ENCODE data around the gene UVRAG.

UVRAG gene

DNA sequence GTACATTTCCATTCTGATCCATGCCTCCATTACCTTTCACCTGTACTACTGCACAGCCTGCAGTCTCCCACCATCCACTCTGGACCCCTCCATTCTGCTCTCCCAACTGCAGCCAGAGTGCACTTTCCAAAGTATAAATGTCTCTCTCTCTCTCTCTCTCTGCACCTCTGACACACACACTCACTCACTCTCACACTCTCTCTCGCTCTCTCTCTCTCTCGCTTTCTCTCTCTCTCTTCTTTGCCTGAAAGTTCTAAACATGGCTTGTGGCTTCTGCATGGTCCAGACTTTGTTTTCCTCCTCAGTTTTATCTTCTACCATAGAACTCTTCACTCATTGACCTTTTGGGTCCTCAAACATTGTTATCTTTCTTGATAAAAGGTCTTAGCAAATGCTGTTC, 314.7 kb downstream of the UVRAG start:
- Histone ChIP-seq H3K4ac (ENCODE audit: low read depth in 1 of 2, low read length in 2 of 2) (no peak overlapping the region), H3K14ac (ENCODE audit: low read length in 2 of 2) (no peak overlapping the region), H2AK5ac (ENCODE audit: low read length, severe bottlenecking) (no peak overlapping the region), H3K4me2 (ENCODE audit: low read length, poor library complexity, severe bottlenecking) (no peak overlapping the region), H2BK15ac (ENCODE audit: low read depth, poor library complexity, severe bottlenecking) (no peak overlapping the region), H3K23ac (ENCODE audit: low read length in 2 of 2) (no peak overlapping the region), H3K4me3 (ENCODE audit: insufficient read depth in 1 of 2, low read depth in 1 of 2, low read length in 2 of 2) (no peak overlapping the region), H4K8ac (ENCODE audit: low read length) (no peak overlapping the region), H3K4me1 (ENCODE audit: control insufficient read depth, insufficient read depth, low read depth, low read length) (peaks cover 1% of the 10 kb centered on the region), H3K9ac (ENCODE audit: low read length) (no peak overlapping the region), H3K79me1 (replicated peaks; ENCODE audit: low read length, poor library complexity, severe bottlenecking) (no peaks in the 10 kb centered on the region), H2BK12ac (ENCODE audit: low read length in 2 of 2) (no peak overlapping the region), H2BK120ac (ENCODE audit: low read depth, low read length) (no peak overlapping the region), H3K27ac (ENCODE audit: low read length, poor library complexity, severe bottlenecking) (no peak overlapping the region), H3K36me3 (ENCODE audit: control insufficient read depth in 1 of 2, insufficient read depth in 2 of 2, low read depth in 1 of 2, low read length in 2 of 2) (peaks cover 0 to 6% of the 10 kb centered on the region in 2 experiments), H3K9me3 (ENCODE audit: control insufficient read depth, low read length) (no peaks in the 10 kb centered on the region), H2BK5ac (ENCODE audit: low read depth, low read length, poor library complexity, severe bottlenecking) (no peak overlapping the region), H4K91ac (ENCODE audit: low read length) (no peak overlapping the region), H3K27me3 (ENCODE audit: control insufficient read depth in 1 of 2, insufficient read depth in 1 of 2, low read length in 2 of 2) (no peaks in the 10 kb centered on the region), H2AFZ (ENCODE audit: low read depth, low read length) (no peak overlapping the region), H3K18ac (ENCODE audit: low read depth in 1 of 2, low read length in 2 of 2) (no peak overlapping the region)
- no peak for DNase-seq
- WGBS = 96% methylated on average over 2 of the region's 2 CpGs

DNA sequence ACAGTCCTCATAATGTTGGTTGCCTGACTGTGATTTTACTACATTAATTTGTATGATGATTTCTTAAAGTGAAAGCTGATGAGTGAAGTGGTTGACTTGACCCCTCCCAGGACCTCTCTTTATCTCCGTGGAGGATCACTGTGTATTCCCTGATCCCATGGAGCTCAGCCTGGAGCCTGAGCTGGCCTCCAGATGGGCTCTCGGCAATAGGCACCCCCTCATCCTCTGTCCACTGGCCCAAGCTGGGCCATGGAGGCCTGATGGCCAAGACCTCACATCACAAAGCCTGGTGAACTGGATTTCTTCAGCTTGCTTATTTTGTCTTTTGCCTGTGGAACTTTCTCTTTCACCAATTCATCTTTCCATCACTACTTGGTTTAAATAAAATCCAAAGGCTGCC, 316.1 kb downstream of the UVRAG start:
- Histone ChIP-seq H2AK5ac (ENCODE audit: low read length, severe bottlenecking) (no peak overlapping the region), H3K27ac (ENCODE audit: low read length, poor library complexity, severe bottlenecking) (no peak overlapping the region), H3K18ac (ENCODE audit: low read depth in 1 of 2, low read length in 2 of 2) (no peak overlapping the region), H4K8ac (ENCODE audit: low read length) (peak overlapping the region; percentile 29), H3K14ac (ENCODE audit: low read length in 2 of 2) (no peak overlapping the region), H3K4ac (ENCODE audit: low read depth in 1 of 2, low read length in 2 of 2) (no peak overlapping the region), H3K4me2 (ENCODE audit: low read length, poor library complexity, severe bottlenecking) (no peak overlapping the region), H2BK12ac (ENCODE audit: low read length in 2 of 2) (no peak overlapping the region), H3K4me1 (ENCODE audit: control insufficient read depth, insufficient read depth, low read depth, low read length) (peaks cover 1% of the 10 kb centered on the region), H2AFZ (ENCODE audit: low read depth, low read length) (no peak overlapping the region), H2BK5ac (ENCODE audit: low read depth, low read length, poor library complexity, severe bottlenecking) (no peak overlapping the region), H3K79me1 (replicated peaks; ENCODE audit: low read length, poor library complexity, severe bottlenecking) (no peaks in the 10 kb centered on the region), H3K23ac (ENCODE audit: low read length in 2 of 2) (no peak overlapping the region), H3K9me3 (ENCODE audit: control insufficient read depth, low read length) (no peaks in the 10 kb centered on the region), H4K91ac (ENCODE audit: low read length) (no peak overlapping the region), H2BK15ac (ENCODE audit: low read depth, poor library complexity, severe bottlenecking) (no peak overlapping the region), H3K27me3 (ENCODE audit: control insufficient read depth in 1 of 2, insufficient read depth in 1 of 2, low read length in 2 of 2) (no peaks in the 10 kb centered on the region), H2BK120ac (ENCODE audit: low read depth, low read length) (no peak overlapping the region), H3K36me3 (ENCODE audit: control insufficient read depth in 1 of 2, insufficient read depth in 2 of 2, low read depth in 1 of 2, low read length in 2 of 2) (peaks cover 0 to 6% of the 10 kb centered on the region in 2 experiments), H3K9ac (ENCODE audit: low read length) (no peak overlapping the region), H3K4me3 (ENCODE audit: insufficient read depth in 1 of 2, low read depth in 1 of 2, low read length in 2 of 2) (no peak overlapping the region)
- peak; percentile 24 for DNase-seq
- WGBS = 77% methylated on average over 2 of the region's 2 CpGs

DNA sequence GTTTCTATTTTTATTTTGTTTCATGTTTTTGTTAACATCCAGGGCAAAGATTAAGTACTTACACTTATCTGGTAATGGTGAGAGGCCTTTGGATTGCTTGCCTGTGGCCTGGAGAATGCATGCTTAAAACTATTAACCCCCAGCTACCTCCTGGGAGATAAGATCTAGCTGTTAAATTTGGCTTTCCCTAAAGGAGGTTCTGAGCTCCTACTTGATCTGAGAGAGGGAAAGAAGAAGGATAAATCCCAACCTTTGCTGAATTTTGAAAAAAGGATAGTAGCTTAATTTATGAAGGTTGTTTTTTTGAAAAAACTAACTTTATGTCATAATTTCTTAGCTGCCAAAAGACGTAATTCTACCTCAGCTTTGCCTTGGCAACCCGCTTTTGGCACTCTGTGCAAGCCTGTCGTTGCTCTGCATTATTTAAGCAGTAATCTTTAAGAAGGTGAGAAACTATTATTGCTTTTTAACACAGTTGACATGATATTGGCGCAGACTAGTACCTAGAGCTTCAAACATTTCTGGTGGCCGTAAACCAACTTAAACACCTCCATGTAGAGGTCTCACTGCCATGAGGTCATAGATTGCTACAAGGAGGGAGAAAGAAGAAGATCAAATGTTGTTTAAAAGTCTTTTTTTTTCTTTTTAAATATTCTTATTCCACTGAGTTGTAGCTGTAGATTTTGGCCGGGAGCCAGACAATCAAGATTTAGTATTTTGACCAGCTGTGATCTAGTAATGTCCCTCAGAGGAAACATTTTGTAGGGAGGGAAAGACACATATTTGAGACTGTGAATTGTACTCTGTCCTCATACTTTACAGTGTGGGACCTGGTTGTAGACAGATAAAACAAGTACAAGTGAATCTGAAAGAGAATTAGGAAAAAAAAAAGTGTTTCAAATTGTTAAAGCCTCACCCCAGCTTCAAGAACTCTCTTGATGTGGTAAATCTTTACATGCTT, 316.9 kb downstream of the UVRAG start:
- no peak overlapping the region for H4K8ac ChIP-seq (ENCODE audit: low read length)
- H3K14ac ChIP-seq (ENCODE audit: low read length in 2 of 2) = no peak overlapping the region
- no peak overlapping the region for H3K4me3 ChIP-seq (ENCODE audit: insufficient read depth in 1 of 2, low read depth in 1 of 2, low read length in 2 of 2)
- H3K4me1 ChIP-seq (ENCODE audit: control insufficient read depth, insufficient read depth, low read depth, low read length) = peaks cover 1% of the 10 kb centered on the region
- 89% methylated on average over 5 of the region's 6 CpGs for WGBS
- no peak overlapping the region for H3K27ac ChIP-seq (ENCODE audit: low read length, poor library complexity, severe bottlenecking)
- no peak overlapping the region for H2AK5ac ChIP-seq (ENCODE audit: low read length, severe bottlenecking)
- H2BK12ac ChIP-seq (ENCODE audit: low read length in 2 of 2) = no peak overlapping the region
- H2BK120ac ChIP-seq (ENCODE audit: low read depth, low read length) = no peak overlapping the region
- no peak overlapping the region for H3K18ac ChIP-seq (ENCODE audit: low read depth in 1 of 2, low read length in 2 of 2)
- H4K91ac ChIP-seq (ENCODE audit: low read length) = no peak overlapping the region
- H2AFZ ChIP-seq (ENCODE audit: low read depth, low read length) = no peak overlapping the region
- peaks cover 0 to 3% of the 10 kb centered on the region in 2 experiments for H3K36me3 ChIP-seq (ENCODE audit: control insufficient read depth in 1 of 2, insufficient read depth in 2 of 2, low read depth in 1 of 2, low read length in 2 of 2)
- no peaks in the 10 kb centered on the region for H3K27me3 ChIP-seq (ENCODE audit: control insufficient read depth in 1 of 2, insufficient read depth in 1 of 2, low read length in 2 of 2)
- no peak overlapping the region for H3K23ac ChIP-seq (ENCODE audit: low read length in 2 of 2)
- H3K4me2 ChIP-seq (ENCODE audit: low read length, poor library complexity, severe bottlenecking) = no peak overlapping the region
- H2BK5ac ChIP-seq (ENCODE audit: low read depth, low read length, poor library complexity, severe bottlenecking) = no peak overlapping the region
- H3K79me1 ChIP-seq (replicated peaks; ENCODE audit: low read length, poor library complexity, severe bottlenecking) = no peaks in the 10 kb centered on the region
- H3K4ac ChIP-seq (ENCODE audit: low read depth in 1 of 2, low read length in 2 of 2) = no peak overlapping the region
- no peak overlapping the region for H2BK15ac ChIP-seq (ENCODE audit: low read depth, poor library complexity, severe bottlenecking)
- DNase-seq = no peak
- no peaks in the 10 kb centered on the region for H3K9me3 ChIP-seq (ENCODE audit: control insufficient read depth, low read length)
- H3K9ac ChIP-seq (ENCODE audit: low read length) = no peak overlapping the region

DNA sequence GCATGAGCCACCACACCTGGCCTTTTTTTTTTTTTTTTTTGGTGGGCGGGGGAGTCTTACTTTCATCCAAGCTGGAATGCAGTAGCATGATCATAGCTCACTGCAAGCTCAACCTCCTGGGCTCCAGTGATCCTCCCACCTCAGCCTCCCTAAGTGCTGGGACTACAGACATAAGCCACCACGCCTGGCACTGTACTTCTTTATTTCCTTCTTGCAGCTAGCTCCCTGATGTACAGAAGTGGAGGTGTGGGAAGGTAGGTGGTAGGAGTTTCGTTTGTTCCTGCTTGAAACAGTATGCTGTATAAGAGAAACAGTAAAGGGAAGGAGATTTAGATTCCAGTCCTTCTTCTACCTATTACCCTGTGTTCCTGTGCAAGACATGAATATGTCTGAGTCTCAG, 319.2 kb downstream of the UVRAG start:
- no peak overlapping the region for H3K18ac ChIP-seq (ENCODE audit: low read depth in 1 of 2, low read length in 2 of 2)
- no peak overlapping the region for H2BK12ac ChIP-seq (ENCODE audit: low read length in 2 of 2)
- H3K36me3 ChIP-seq (ENCODE audit: control insufficient read depth in 1 of 2, insufficient read depth in 2 of 2, low read depth in 1 of 2, low read length in 2 of 2) = peaks cover 3 to 12% of the 10 kb centered on the region in 2 experiments
- no peak overlapping the region for H4K8ac ChIP-seq (ENCODE audit: low read length)
- no peak overlapping the region for H3K9ac ChIP-seq (ENCODE audit: low read length)
- no peak overlapping the region for H2AFZ ChIP-seq (ENCODE audit: low read depth, low read length)
- no peak overlapping the region for H3K23ac ChIP-seq (ENCODE audit: low read length in 2 of 2)
- no peaks in the 10 kb centered on the region for H3K79me1 ChIP-seq (replicated peaks; ENCODE audit: low read length, poor library complexity, severe bottlenecking)
- H3K27me3 ChIP-seq (ENCODE audit: control insufficient read depth in 1 of 2, insufficient read depth in 1 of 2, low read length in 2 of 2) = no peaks in the 10 kb centered on the region
- H3K4me2 ChIP-seq (ENCODE audit: low read length, poor library complexity, severe bottlenecking) = no peak overlapping the region
- no peak overlapping the region for H2AK5ac ChIP-seq (ENCODE audit: low read length, severe bottlenecking)
- no peak overlapping the region for H3K4me3 ChIP-seq (ENCODE audit: insufficient read depth in 1 of 2, low read depth in 1 of 2, low read length in 2 of 2)
- H3K4me1 ChIP-seq (ENCODE audit: control insufficient read depth, insufficient read depth, low read depth, low read length) = peaks cover 2% of the 10 kb centered on the region
- no peak overlapping the region for H3K14ac ChIP-seq (ENCODE audit: low read length in 2 of 2)
- no peak overlapping the region for H3K27ac ChIP-seq (ENCODE audit: low read length, poor library complexity, severe bottlenecking)
- no peak overlapping the region for H3K4ac ChIP-seq (ENCODE audit: low read depth in 1 of 2, low read length in 2 of 2)
- H3K9me3 ChIP-seq (ENCODE audit: control insufficient read depth, low read length) = no peaks in the 10 kb centered on the region
- WGBS = 100% methylated on average over 1 of the region's 3 CpGs
- H2BK15ac ChIP-seq (ENCODE audit: low read depth, poor library complexity, severe bottlenecking) = no peak overlapping the region
- no peak for DNase-seq
- no peak overlapping the region for H2BK120ac ChIP-seq (ENCODE audit: low read depth, low read length)
- H2BK5ac ChIP-seq (ENCODE audit: low read depth, low read length, poor library complexity, severe bottlenecking) = no peak overlapping the region
- H4K91ac ChIP-seq (ENCODE audit: low read length) = no peak overlapping the region

Measured in mesenchymal stem cell (in vitro differentiated cells and primary cell).